Measurements from ENCODE around the gene NFE2L1. TPM values are rescaled to one million over a fixed set of nuclear protein-coding genes. Genes with fewer than 3 reads are reported as not detected.

The NFE2L1 gene
- polyA plus RNA-seq, 1 experiment = 251 TPM

DNA sequence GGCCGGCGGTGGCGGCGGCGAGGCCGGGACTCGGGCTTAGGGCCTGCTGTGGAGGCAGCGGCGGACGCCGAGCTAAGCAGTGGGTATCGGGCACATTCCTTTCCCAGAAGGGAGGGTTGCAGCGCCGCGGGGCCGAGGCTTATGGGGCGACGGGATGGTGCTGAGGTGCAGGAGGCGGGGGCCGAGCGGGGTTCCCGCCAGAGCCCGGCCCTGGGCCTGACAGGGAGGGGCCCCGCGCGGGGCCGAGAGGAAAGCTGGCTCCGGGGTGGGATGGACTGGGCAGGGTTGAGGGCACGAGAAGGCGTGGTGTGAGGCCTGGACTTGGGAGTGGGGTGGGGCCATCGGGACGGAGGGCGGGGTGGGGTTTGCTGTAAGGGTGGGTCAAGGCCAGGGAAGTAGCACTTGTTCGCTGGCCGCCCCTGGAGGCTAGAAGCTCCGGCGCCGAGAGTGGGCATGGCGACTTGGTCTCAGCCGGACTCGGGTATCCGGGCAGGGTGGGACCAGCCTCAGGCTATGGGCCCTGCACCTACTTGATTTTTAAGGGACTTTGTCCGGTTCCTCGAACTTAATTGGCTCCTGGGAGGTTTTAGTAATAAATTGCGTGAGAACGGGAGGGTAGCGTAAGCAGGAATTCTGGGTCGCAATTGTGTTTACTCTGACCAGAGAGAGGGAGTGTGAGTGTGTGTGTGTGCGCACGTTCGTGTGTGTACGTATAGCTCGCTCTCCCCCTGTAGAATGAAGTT is 396 bp downstream of the NFE2L1 start:
- peak overlapping the region; percentile 90 for H3K27ac ChIP-seq (ENCODE audit: low read depth, low read length)
- POLR2A ChIA-PET = interaction anchor here (0.6 to 2.8 kb wide), 23 partner anchors 8 to 949 kb away, joined by 3 to 22 read pairs (median 5); partner anchors contain the start of genes ATP5MC1, CBX1, CDK5RAP3 and IGF2BP1
- peak overlapping the region; percentile 84 for H3K4me3 ChIP-seq (ENCODE audit: low read depth, low read length)
- CTCF ChIA-PET = interaction anchor here (0.6 to 4.6 kb wide), 7 partner anchors 12 to 172 kb away, joined by 3 to 33 read pairs (median 5); partner anchors contain the start of gene CDK5RAP3
- H3K27me3 ChIP-seq (ENCODE audit: control insufficient read depth, insufficient read depth, low read length) = no peaks in the 10 kb centered on the region
- DNase-seq (ENCODE audit: low read depth, low spot score) = peak; percentile 72
- no peak for TF ChIP-seq CTCF (IDR thresholded peaks at IDR 0.05; ENCODE audit: low read depth, low read length)
- no peaks in the 10 kb centered on the region; the same call in 1 of the 2 replicates for H3K9me3 ChIP-seq (ENCODE audit: control insufficient read depth, insufficient read depth, low read length)

GRCh38 chr17:48051283-48051682 is 3.1 kb downstream of the NFE2L1 start:
- Histone ChIP-seq H3K9me3 (ENCODE audit: control insufficient read depth, insufficient read depth, low read length) (no peaks in the 10 kb centered on the region; the same call in 1 of the 2 replicates), H3K27me3 (ENCODE audit: control insufficient read depth, insufficient read depth, low read length) (no peaks in the 10 kb centered on the region), H3K4me3 (ENCODE audit: low read depth, low read length) (peak overlapping the region; percentile 44), H3K27ac (ENCODE audit: low read depth, low read length) (peak overlapping the region; percentile 87)
- CTCF ChIA-PET = interaction anchor here (1.5 to 4.6 kb wide), 2 partner anchors 25 to 29 kb away, joined by 5 to 33 read pairs; no protein-coding TSS in a partner anchor
- POLR2A ChIA-PET = no interaction called here
- DNase-seq (ENCODE audit: low read depth, low spot score) = no peak
- no peak for TF ChIP-seq CTCF (IDR thresholded peaks at IDR 0.05; ENCODE audit: low read depth, low read length)

GRCh38 chr17:48051706-48052486 is 3.7 kb downstream of the NFE2L1 start:
- POLR2A ChIA-PET = interaction anchor here (1.9 kb wide), 1 partner anchor 49 kb away, joined by 6 read pairs; the partner anchor contains the start of gene CBX1
- Histone ChIP-seq H3K4me3 (ENCODE audit: low read depth, low read length) (peak overlapping the region; percentile 44), H3K9me3 (ENCODE audit: control insufficient read depth, insufficient read depth, low read length) (no peaks in the 10 kb centered on the region; the same call in 1 of the 2 replicates), H3K27ac (ENCODE audit: low read depth, low read length) (peak overlapping the region; percentile 87), H3K27me3 (ENCODE audit: control insufficient read depth, insufficient read depth, low read length) (no peaks in the 10 kb centered on the region)
- DNase-seq (ENCODE audit: low read depth, low spot score) = no peak
- CTCF ChIA-PET = interaction anchor here (0.5 to 1.3 kb wide), 6 partner anchors 17 to 79 kb away, joined by 3 to 8 read pairs (median 3); no protein-coding TSS in a partner anchor
- peak; percentile 24; the same call in 1 of the 2 replicates for TF ChIP-seq CTCF (IDR thresholded peaks at IDR 0.05; ENCODE audit: low read depth, low read length)

DNA sequence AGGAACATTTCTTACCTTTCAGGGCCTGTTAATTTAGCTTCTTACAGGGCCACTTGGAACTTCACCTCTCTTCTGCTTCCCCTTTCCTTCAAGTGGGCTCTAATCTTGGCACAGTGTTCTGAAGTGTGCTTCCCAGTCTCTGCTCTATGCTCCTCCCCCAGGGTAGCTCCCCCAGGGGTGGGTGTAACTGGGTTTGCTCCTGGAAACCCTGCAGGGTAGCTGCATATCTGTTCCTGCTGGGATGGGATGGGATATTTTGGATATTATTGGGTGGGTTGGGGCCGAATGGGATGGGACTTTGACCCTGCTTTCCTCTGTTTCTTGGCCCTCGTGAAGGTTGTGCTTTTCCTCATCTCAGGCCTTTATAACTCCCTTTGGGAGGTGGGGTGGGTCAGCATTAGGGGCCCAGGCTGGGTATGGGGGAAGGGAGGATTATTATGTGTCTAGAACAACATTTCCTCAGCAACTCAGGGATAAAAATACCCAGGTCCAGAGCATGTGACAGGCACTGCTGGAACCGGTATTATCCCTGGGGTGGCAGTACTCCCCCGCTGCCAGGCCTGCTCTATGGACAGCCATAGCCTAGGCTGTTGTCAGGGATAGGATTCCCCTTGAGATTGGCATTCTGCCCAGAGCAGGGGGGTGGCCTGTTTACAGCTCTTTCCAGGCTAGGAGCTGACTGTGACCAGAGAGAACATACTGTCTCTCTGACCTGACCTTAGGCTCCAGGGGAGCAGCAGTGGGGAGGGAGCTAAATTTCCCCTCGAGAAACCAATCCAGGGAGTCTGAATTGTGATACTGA is 5.0 kb downstream of the NFE2L1 start:
- DNase-seq (ENCODE audit: low read depth, low spot score) = no peak
- TF ChIP-seq CTCF (IDR thresholded peaks at IDR 0.05; ENCODE audit: low read depth, low read length) = no peak
- H3K27ac ChIP-seq (ENCODE audit: low read depth, low read length) = no peak overlapping the region
- ChIA-PET POLR2A (interaction anchor here (1.9 kb wide), 1 partner anchor 48 kb away, joined by 6 read pairs; the partner anchor contains the start of gene CBX1), CTCF (interaction anchor here (1.0 to 1.3 kb wide), 4 partner anchors 15 to 78 kb away, joined by 3 to 4 read pairs (median 3); no protein-coding TSS in a partner anchor)
- no peaks in the 10 kb centered on the region for H3K27me3 ChIP-seq (ENCODE audit: control insufficient read depth, insufficient read depth, low read length)
- H3K4me3 ChIP-seq (ENCODE audit: low read depth, low read length) = peak overlapping the region; percentile 44
- H3K9me3 ChIP-seq (ENCODE audit: control insufficient read depth, insufficient read depth, low read length) = no peaks in the 10 kb centered on the region

Data from AG04450 (cell line).